ENCODE data around the gene UQCRQ. TPM values are rescaled to one million over a fixed set of nuclear protein-coding genes. Genes with fewer than 3 reads are reported as not detected.

Gene UQCRQ
- total RNA-seq, 1 donor from 2014 or later = 378 TPM

- Mint-ChIP-seq H3K9me3 (ENCODE audit: low read depth) (no peaks in the 10 kb centered on the region), H3K27ac (ENCODE audit: unreplicated experiment) (no peak overlapping the region), H3K36me3 (ENCODE audit: low read depth) (no peaks in the 10 kb centered on the region), H3K4me3 (ENCODE audit: unreplicated experiment) (no peak overlapping the region), H3K4me1 (ENCODE audit: low read depth) (no peaks in the 10 kb centered on the region), H3K27me3 (ENCODE audit: low read depth) (no peaks in the 10 kb centered on the region)
- no peak for TF ChIP-seq CTCF (IDR thresholded peaks at IDR 0.05)
- DNase-seq (ENCODE audit: low spot score) = no peak
These were observed 28.6 kb upstream of the UQCRQ start for GRCh38 chr5:132837868-132838267.

DNA sequence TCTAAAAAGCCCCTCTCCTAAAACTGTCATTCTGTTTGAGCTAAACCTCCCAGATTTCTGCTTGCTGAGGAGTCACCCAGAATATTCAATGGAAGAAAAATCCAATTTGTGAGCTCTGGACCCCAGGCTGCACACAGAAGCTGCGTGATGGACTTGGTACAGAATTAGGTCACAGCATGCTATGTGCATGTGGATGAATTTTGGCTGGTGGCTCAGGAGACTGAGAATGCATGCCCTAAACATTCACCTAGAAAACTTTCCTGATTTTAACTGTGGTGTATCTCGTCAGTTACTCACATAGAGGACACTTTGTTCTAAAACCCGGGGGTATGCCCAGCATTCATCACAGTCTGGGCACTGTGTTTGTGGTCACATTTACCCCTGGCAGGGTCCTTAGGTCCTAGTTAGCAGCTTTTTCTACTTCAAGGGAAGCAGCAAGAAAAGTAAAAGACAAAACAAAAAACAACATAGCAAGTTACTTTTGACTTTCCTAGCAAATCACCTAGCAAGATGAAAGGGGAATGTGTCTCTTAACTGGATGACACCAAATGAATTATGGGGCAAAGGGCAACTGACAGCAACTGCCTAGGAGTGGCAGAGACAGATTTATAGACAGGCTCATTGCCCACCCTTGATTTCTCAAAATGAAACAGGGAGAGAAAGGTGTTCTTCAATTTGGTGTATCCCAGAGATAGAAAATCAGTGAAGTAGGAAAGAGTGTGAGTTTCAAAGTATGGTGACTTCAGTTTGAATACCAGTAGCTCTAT lies 27.7 kb upstream of the UQCRQ start:
- no peak for DNase-seq (ENCODE audit: low spot score)
- Mint-ChIP-seq H3K4me3 (ENCODE audit: unreplicated experiment) (no peak overlapping the region), H3K27ac (ENCODE audit: unreplicated experiment) (no peak overlapping the region), H3K27me3 (ENCODE audit: low read depth) (no peaks in the 10 kb centered on the region), H3K36me3 (ENCODE audit: low read depth) (no peaks in the 10 kb centered on the region), H3K9me3 (ENCODE audit: low read depth) (no peaks in the 10 kb centered on the region), H3K4me1 (ENCODE audit: low read depth) (no peaks in the 10 kb centered on the region)
- no peak for TF ChIP-seq CTCF (IDR thresholded peaks at IDR 0.05)

GRCh38 chr5:132839426-132840301 lies 26.8 kb upstream of the UQCRQ start:
- H3K9me3 Mint-ChIP-seq (ENCODE audit: low read depth) = no peaks in the 10 kb centered on the region
- H3K27ac Mint-ChIP-seq (ENCODE audit: unreplicated experiment) = no peak overlapping the region
- DNase-seq (ENCODE audit: low spot score) = no peak
- H3K27me3 Mint-ChIP-seq (ENCODE audit: low read depth) = no peaks in the 10 kb centered on the region
- no peaks in the 10 kb centered on the region for H3K4me1 Mint-ChIP-seq (ENCODE audit: low read depth)
- no peak for TF ChIP-seq CTCF (IDR thresholded peaks at IDR 0.05)
- H3K36me3 Mint-ChIP-seq (ENCODE audit: low read depth) = no peaks in the 10 kb centered on the region
- no peak overlapping the region for H3K4me3 Mint-ChIP-seq (ENCODE audit: unreplicated experiment)

DNA sequence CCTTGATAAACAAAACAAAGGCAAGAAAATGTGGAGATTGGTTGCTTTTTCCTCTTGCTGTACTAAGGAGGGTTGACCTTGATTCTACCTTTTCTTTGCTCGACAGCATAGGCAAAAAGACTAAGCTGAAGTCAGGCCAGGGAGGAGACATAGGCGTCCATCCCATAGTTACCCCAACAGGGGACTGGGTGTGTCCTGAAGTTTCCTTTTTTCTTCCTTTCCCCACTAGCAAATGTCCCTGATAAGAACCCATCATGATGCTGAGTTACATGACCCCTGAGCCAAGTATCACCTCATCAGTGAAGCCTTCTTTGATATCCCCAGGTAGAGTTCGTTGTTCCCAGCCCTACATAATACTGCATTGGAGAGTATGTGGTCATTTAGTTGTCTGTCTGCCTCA lies 26.1 kb upstream of the UQCRQ start:
- Mint-ChIP-seq H3K36me3 (ENCODE audit: low read depth) (no peaks in the 10 kb centered on the region), H3K9me3 (ENCODE audit: low read depth) (no peaks in the 10 kb centered on the region), H3K4me3 (ENCODE audit: unreplicated experiment) (no peak overlapping the region), H3K4me1 (ENCODE audit: low read depth) (no peaks in the 10 kb centered on the region), H3K27ac (ENCODE audit: unreplicated experiment) (no peak overlapping the region), H3K27me3 (ENCODE audit: low read depth) (no peaks in the 10 kb centered on the region)
- no peak for DNase-seq (ENCODE audit: low spot score)
- TF ChIP-seq CTCF (IDR thresholded peaks at IDR 0.05) = no peak

DNA sequence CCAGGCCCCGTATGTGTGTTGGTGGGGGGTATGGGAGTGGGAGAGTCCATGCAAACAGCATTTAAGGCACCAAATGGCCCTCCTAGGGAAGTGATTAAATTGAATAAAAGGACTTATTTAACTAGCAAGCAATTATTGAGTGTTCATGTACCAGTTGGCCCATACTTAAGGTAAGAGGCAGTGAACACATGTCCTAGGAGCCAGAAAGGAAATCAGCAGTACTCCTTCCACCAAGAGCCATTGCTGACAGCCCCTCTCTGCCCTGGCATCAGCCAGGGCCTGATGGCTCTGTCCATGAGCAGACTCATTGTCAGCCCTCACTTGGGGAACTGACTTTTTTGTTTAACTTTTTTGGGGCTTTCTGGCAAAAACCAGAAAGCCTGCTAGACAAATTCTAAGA lies 25.5 kb upstream of the UQCRQ start:
- H3K27me3 Mint-ChIP-seq (ENCODE audit: low read depth) = no peaks in the 10 kb centered on the region
- no peak overlapping the region for H3K27ac Mint-ChIP-seq (ENCODE audit: unreplicated experiment)

More for the DNA sequence above, 25.5 kb upstream of the UQCRQ start:
- Mint-ChIP-seq H3K9me3 (ENCODE audit: low read depth) (no peaks in the 10 kb centered on the region), H3K4me3 (ENCODE audit: unreplicated experiment) (no peak overlapping the region), H3K36me3 (ENCODE audit: low read depth) (no peaks in the 10 kb centered on the region), H3K4me1 (ENCODE audit: low read depth) (no peaks in the 10 kb centered on the region)
- no peak for DNase-seq (ENCODE audit: low spot score)
- no peak for TF ChIP-seq CTCF (IDR thresholded peaks at IDR 0.05)
